CD4-positive, alpha-beta T cell treated with Interleukin-17A for 4 hours (primary cell): ENCODE data around the gene BHMT.

Experiments
- DNase-seq: peaks from one replicate; pipeline ENCODE4 v3.0.0-alpha.2; 2020; ENCODE audit warnings: mixed read lengths

Gene BHMT, protein sequence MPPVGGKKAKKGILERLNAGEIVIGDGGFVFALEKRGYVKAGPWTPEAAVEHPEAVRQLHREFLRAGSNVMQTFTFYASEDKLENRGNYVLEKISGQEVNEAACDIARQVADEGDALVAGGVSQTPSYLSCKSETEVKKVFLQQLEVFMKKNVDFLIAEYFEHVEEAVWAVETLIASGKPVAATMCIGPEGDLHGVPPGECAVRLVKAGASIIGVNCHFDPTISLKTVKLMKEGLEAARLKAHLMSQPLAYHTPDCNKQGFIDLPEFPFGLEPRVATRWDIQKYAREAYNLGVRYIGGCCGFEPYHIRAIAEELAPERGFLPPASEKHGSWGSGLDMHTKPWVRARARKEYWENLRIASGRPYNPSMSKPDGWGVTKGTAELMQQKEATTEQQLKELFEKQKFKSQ

GRCh38 chr5:79111387-79111959, at the start of gene BHMT:
TSS of gene BHMT (plus strand) at chr5:79111809. CDS start at chr5:79111886, 77 bp downstream.
- DNase-seq, result no peak

- no peak for DNase-seq
Observed at GRCh38 chr5:79062436-79062835, 49.2 kb upstream of the BHMT start.

- DNase-seq, result no peak
Observed at GRCh38 chr5:79069488-79070349, 41.9 kb upstream of the BHMT start, which contains the start of the genes BHMT2 and DMGDH. TSS of gene BHMT2 (plus strand) at chr5:79069767. CDS start at chr5:79069783, 16 bp downstream. TSS of gene DMGDH (minus strand) at chr5:79069674. CDS start at chr5:79069620, 54 bp downstream.

DNA sequence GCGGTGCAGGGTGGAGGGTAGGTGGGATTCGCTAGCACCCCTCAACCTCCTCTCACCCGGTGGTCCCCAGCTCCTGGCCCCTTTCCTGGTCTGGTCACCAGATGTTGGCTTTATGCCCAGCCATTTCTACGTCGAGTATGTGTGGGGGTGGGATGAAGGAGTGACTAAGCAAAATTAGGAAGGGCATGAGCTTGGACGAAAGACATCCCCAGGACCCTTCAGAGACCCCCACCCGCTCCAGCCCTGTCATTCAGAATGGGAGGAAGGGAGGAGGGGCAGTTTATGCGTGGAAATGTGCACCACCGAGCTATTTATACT, 41.3 kb upstream of the BHMT start:
- DNase-seq, result no peak

DNA sequence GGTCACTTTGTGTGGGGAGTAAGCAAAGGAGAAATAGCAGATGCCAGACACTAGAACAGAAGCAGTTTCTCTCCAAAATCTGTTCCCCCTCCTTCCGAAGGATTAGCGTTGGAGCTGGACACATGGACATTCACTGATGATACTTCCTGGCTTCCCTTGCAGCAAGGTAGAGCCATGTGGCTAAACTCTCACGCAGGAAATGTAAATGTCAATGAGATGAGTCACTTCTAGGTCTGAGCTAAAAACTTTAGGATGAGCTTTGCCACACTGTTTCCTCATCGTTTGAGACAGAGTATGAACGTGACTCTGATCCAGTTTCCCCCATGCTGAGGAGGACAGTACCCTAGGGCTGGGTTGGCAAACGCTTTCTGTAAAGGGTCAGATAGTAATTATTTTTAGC, 37.0 kb upstream of the BHMT start:
- no peak for DNase-seq

DNA sequence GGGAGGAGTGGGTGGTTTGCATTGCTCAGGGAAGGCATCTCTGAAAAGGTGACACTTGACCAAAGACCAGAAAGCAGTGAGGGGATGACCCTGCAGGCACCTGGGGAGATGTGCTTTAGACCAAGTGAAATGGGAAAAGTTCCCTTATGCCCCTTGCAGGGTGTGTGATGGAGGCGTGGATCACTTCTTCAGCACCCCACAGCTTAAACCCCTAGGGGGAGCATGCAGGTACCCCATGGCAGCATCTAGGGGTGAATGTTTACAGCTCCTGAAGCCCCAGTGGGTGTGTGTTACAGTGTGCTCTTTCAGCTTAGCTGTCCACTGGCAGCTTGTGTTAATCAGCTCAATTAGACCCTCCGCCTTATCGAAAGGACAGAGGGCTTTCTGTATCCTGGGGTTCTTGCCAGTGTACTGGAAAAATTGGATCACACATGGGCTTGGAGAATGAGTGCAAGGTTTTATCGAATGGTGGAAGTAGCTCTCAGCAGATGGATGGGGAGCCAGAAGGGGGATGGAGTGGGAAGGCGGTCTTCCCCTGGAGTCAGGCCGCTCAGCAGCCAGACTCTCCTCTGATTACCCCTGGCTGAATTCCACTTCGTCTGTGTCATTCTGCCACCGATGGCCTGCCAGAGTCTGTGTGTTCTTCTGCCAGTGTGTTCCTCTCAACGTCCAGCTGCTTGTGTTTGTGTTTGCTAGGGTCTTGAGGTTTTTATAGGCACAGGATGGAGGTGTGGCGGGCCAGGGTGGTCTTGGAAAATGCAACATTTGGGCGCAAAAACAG, 35.8 kb upstream of the BHMT start:
- DNase-seq, result no peak

DNA sequence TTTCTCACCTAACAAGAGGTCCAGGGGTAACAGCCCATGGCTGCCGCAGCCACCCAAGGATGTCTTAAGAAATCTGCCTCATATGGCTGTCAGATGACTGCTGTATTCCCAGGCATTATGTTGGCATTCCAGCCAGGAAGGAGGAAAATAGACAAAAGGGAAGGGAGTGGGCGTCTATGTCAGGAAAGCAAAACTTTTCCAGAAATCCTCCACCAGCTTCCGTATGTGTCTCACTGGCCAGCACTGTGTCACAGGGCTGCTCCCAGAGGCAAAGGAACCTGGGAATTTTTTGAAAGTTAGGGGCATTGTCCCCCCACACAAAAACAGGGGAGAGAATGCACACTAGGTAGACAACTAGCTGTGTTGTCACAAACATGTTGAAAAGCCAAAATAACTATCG, 34.8 kb upstream of the BHMT start:
- DNase-seq, result no peak

- DNase-seq, result no peak
Observed at GRCh38 chr5:79077680-79078365, 33.8 kb upstream of the BHMT start.

GRCh38 chr5:79080804-79081203, 30.8 kb upstream of the BHMT start:
- no peak for DNase-seq

DNA sequence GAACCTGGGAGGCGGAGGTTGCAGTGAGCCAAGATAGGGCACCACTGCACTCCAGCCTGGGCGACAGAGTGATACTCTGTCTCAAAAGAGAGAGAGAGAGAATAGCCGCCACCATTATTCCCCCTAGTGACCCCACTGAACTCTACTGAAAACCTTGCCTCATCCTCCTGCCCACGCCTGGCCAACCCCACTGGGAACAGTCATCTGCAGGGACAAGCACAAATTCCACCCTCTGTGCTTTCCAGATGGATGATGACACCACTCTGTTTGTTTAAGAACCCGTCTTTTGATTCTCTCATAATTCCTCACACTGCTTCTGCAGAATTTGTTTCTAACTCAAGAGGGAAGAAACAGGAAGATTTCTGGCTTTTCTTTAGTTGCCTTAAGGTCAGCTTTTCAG, 29.8 kb upstream of the BHMT start:
- DNase-seq, result no peak

- DNase-seq, result no peak
Observed at GRCh38 chr5:79086116-79086515, 25.5 kb upstream of the BHMT start.

DNA sequence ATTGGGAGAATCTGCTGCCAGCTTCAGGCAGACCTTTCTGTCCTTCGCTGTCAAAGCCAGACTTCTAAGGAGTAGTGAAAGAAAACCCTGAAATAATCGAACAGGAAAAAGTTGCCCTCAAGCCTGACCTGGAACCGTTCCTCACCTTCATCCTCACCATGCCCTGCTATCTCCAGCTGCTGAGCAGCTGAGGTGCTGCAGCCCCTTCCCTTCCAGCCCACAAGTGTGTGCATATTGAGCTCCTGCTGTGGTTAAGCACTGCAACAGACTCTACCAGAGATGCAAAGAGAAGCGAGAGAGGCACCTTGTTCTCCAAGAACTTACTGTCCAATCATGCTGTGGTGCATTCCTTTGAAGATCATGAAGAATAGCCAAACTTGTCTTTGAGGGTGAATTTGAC, 23.1 kb upstream of the BHMT start:
- DNase-seq, result no peak

GRCh38 chr5:79091064-79091463, 20.5 kb upstream of the BHMT start:
- no peak for DNase-seq

DNA sequence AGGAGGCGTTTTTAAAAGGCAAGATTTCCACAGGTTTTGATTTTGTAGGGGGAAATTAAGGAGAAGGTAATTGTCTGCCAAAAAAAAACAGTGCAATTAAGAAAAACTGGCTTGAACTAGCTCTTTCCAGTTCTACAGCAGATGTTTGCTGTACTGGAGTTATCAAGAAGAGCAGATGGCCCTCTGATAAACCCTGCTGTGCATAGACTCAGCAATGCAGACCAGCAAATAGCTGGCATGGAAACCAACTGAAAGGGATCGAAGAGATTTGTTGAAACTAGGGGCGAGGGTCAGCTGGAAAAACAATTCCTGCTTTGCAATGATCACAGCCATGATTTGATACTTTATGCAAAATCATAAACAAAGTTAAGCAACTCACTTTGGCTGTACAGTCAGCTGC, 17.8 kb upstream of the BHMT start:
- DNase-seq, result no peak

- no peak for DNase-seq
Observed at GRCh38 chr5:79105868-79106267, 5.7 kb upstream of the BHMT start.

DNA sequence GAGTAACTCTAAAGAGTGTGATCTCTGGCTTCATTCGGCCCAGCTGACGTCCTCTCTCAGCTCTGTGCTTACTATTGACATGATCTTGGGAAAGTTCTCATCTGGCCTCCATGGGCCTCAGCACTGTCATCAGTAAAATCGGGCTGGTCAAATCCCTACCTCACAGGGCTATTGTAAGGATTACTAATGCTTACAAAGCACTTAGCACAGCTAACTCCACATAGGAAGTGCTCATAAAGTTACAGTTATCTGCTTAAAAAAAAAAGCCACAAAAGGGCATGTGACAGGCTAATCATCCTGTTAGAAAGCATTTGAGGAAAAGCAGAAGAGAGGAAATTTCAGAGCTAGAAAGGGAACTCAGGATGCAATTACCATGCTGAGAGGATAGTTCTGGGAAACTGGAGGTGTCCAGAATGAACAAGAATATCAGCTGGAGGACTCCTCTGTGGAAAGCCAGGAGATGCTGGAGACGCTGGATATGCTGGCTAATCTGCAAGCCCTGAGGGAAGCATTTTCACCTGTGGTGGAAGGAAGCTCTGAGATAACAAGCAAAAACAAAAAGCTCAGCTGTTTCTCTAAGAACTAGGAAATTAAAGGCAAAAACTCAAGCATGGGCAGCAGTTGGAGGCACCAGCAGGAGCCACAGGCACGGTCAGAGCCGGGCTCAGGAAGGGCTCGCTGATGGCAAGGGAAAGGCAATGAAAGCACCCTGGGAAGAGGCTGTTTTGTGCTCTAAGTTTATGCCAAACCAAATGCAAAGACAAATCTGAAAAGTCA, 4.4 kb upstream of the BHMT start:
- DNase-seq, result no peak

GRCh38 chr5:79108086-79108485, 3.5 kb upstream of the BHMT start:
- no peak for DNase-seq

DNA sequence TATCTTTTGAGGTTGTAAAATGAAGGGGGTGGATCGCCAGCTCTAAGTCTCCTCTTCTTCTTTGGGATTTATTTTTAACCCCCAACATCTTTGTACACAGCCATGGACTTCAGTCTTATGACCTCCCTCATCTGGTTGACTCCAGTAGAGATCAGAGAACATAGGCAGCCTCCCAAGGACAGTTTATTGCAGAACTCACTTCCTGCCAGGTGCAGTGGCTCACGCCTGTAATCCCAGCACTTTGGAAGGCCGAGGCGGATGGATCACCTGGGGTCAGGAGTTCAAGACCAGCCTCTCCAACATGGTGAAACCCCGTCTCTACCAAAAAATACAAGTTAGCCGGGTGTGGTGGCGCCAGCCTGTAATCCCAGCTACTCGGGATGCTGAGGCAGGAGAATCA, 2.8 kb upstream of the BHMT start:
- no peak for DNase-seq

- DNase-seq, result peak; percentile 47
Observed at GRCh38 chr5:79109527-79110492, 1.8 kb upstream of the BHMT start.
